Uterus (tissue), 4 donors: ENCODE measurements around the gene RNF126. TPM values are rescaled to one million over a fixed set of nuclear protein-coding genes. Genes with fewer than 3 reads are reported as not detected.

Experiments
- DNase-seq, 2 donors: peaks; one replicate each; pipeline ENCODE4 v3.0.0-alpha.2; 2019 to 2020
- H3K27ac ChIP-seq, 2 donors: fragments of 200-600 bp; sonication (generic); 1 replicate in 1 of 2; 2 replicates in 1 of 2; pipeline ENCODE4 v1.5.1; 2016 to 2018
- H3K27me3 ChIP-seq, 2 donors: fragments of 200-600 bp; sonication (generic); one replicate each; pipeline ENCODE4 v1.5.1; 2018 to 2019; ENCODE audit warnings: control low read depth in 1 of 2
- H3K36me3 ChIP-seq, 2 donors: fragments of 200-600 bp; sonication (generic); one replicate each; pipeline ENCODE4 v1.5.1; 2019; ENCODE audit warnings: control low read depth in 1 of 2
- H3K4me1 ChIP-seq, 2 donors: fragments of 200-600 bp; sonication (generic); one replicate each; pipeline ENCODE4 v1.5.1; 2018 to 2019; ENCODE audit warnings: control low read depth in 1 of 2
- H3K4me3 ChIP-seq, 2 donors: fragments of 200-600 bp; sonication (generic); 1 replicate in 1 of 2; 2 replicates in 1 of 2; pipeline ENCODE4 v1.5.1; 2018 to 2019; ENCODE audit warnings: mild to moderate bottlenecking in 1 of 2
- H3K9me3 ChIP-seq, 2 donors: fragments of 200-600 bp; sonication (generic); one replicate each; pipeline ENCODE4 v1.5.1; 2019; ENCODE audit warnings: control low read depth in 1 of 2
- POLR2A ChIP-seq, 2 donors: fragments of 450-650 bp; IDR thresholded peaks; one replicate each; pipeline ENCODE4 v1.6.1; 2016; ENCODE audit warnings: antibody characterized with exemption in 2 of 2, mild to moderate bottlenecking in 1 of 2, moderate library complexity in 1 of 2
- intact Hi-C: fragments of 100-400 bp; cut with DNase I; formaldehyde crosslinking; loops from one replicate; pipeline ENCODE4 v1.15.1; 2023; ENCODE audit warnings: low total_unique reads
- total RNA-seq, 4 donors: library from RNA; depleted of rRNA in 3 of 4; stranded (reverse); fragments of >200 nt in 3 of 4; gene quantifications; one replicate each; pipeline versions ENCODE4 v1.1.0 to v1.2.4, GENCODE V29; 2014 to 2023
- TF ChIP-seq, protein P1 (sequence below), 4 experiments: fragments of 200-600 bp in 2 of 4; fragments of 450-650 bp in 2 of 4; sonication (generic) in 2 of 4; IDR thresholded peaks; one replicate each; pipeline ENCODE4 v1.5.1; 2016 to 2019; ENCODE audit warnings: antibody characterized with exemption in 4 of 4, mild to moderate bottlenecking in 2 of 4, moderate library complexity in 1 of 4
- donor health status: DM: yes; HTN: yes; CAD: no.

The RNF126 gene
- total RNA-seq, 4 donors from 2014 or later = 9.5 to 44.3 (median 18.2) TPM

DNA sequence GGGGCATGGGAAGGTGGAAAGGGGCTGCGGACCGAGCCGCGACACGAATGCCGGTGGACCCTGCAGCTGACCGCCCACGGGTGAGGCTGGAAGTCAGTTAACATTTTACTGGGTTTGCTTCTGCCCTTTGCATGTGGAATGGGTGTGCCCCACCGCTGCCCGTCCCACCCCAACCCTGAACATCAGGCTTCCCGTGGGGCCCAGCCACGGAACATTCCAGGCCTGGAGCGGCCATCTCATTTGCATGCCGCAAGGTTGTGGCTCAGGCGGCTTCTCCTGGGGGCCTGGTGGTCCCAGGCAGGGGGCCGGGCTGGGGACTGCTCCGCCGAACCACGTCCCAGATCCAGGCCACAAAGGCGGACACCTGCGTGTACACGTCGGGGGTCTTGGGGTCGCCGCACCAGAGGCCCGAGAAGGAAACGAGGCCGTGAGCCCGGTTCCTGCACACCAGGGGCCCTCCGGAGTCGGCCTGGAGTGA lies 22.5 kb upstream of the RNF126 start:
- no peak for DNase-seq
- no peaks in the 10 kb centered on the region for H3K36me3 ChIP-seq

DNA sequence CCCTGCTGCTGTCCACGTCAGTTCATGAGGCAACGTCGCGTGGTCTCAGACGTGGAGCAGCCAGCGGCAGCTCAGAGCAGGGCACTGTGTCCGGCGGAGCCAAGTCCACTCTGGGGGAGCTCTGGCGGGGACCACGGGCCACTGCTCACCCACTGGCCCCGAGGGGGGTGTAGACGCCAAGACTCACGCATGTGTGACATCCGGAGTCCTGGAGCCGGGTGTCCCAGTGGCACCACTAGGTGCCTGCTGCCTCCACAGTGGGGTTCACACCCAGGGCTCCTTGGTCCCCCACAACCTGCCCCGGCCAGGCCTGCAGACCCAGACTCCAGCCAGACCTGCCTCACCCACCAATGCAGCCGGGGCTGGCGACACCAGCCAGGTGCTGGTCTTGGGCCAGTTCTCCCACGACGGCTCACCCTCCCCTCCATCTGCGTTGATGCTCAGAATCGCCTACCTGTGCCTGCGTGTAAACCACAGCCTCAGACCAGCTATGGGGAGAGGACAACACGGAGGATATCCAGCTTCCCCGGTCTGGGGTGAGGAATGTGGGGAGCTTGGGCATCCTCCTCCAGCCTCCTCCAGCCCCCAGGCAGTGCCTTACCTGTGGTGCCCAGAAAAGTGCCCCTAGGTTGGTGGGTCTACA lies 19.8 kb upstream of the RNF126 start:
- Histone ChIP-seq H3K27ac (no peak overlapping the region), H3K4me3 (no peak overlapping the region), H3K9me3 (no peaks in the 10 kb centered on the region), H3K36me3 (no peaks in the 10 kb centered on the region), H3K27me3 (no peaks in the 10 kb centered on the region), H3K4me1 (no peaks in the 10 kb centered on the region)
- intact Hi-C loops = no loop called here
- TF ChIP-seq, protein P1, sequence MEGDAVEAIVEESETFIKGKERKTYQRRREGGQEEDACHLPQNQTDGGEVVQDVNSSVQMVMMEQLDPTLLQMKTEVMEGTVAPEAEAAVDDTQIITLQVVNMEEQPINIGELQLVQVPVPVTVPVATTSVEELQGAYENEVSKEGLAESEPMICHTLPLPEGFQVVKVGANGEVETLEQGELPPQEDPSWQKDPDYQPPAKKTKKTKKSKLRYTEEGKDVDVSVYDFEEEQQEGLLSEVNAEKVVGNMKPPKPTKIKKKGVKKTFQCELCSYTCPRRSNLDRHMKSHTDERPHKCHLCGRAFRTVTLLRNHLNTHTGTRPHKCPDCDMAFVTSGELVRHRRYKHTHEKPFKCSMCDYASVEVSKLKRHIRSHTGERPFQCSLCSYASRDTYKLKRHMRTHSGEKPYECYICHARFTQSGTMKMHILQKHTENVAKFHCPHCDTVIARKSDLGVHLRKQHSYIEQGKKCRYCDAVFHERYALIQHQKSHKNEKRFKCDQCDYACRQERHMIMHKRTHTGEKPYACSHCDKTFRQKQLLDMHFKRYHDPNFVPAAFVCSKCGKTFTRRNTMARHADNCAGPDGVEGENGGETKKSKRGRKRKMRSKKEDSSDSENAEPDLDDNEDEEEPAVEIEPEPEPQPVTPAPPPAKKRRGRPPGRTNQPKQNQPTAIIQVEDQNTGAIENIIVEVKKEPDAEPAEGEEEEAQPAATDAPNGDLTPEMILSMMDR (IDR thresholded peaks at IDR 0.05) = no peak
- no peak for TF ChIP-seq POLR2A (IDR thresholded peaks at IDR 0.05)
- no peak for DNase-seq

More for the DNA sequence above, 22.5 kb upstream of the RNF126 start:
- intact Hi-C loops = no loop called here
- H3K9me3 ChIP-seq = no peaks in the 10 kb centered on the region
- H3K4me3 ChIP-seq = no peak overlapping the region
- H3K27me3 ChIP-seq = no peaks in the 10 kb centered on the region
- TF ChIP-seq, protein P1 (IDR thresholded peaks at IDR 0.05) = no peak
- no peak for TF ChIP-seq POLR2A (IDR thresholded peaks at IDR 0.05)
- no peak overlapping the region for H3K27ac ChIP-seq
- H3K4me1 ChIP-seq = no peaks in the 10 kb centered on the region

DNA sequence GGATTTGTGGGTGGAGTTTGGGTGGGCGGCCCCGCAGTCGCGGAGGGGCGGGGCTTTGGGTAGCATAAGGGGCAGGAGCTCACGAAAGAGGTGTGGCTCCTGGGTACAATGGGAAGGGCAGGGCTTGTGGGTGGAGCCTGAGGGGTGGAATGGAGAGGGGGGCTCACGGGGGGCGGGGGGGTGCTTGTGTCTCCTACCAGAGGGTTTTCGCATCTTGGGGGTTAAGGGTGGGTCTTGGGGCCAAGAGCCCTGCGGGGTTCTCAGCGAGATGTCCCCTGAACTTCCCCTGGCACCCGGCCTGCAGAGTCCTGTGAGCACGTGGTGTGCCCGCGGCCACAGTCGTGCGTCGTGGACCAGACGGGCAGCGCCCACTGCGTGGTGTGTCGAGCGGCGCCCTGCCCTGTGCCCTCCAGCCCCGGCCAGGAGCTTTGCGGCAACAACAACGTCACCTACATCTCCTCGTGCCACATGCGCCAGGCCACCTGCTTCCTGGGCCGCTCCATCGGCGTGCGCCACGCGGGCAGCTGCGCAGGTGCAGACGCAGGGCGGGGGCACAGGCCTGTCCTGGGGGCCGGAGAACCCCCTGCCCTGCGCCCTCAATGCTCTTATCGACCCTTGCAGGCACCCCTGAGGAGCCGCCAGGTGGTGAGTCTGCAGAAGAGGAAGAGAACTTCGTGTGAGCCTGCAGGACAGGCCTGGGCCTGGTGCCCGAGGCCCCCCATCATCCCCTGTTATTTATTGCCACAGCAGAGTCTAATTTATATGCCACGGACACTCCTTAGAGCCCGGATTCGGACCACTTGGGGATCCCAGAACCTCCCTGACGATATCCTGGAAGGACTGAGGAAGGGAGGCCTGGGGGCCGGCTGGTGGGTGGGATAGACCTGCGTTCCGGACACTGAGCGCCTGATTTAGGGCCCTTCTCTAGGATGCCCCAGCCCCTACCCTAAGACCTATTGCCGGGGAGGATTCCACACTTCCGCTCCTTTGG lies 18.3 kb upstream of the RNF126 start:
- Histone ChIP-seq H3K9me3 (no peaks in the 10 kb centered on the region), H3K27me3 (no peaks in the 10 kb centered on the region), H3K36me3 (no peaks in the 10 kb centered on the region), H3K4me1 (peaks cover 0 to 10% of the 10 kb centered on the region in 2 donors), H3K4me3 (peak overlapping the region; percentile 20 to 68), H3K27ac (peak overlapping the region; percentile 90 to 92)
- TF ChIP-seq POLR2A (IDR thresholded peaks at IDR 0.05) = no peak
- TF ChIP-seq, protein P1 (IDR thresholded peaks at IDR 0.05) = no peak
- DNase-seq = peak in 1 of 2 donors; percentile 45
- intact Hi-C loops = no loop called here

DNA sequence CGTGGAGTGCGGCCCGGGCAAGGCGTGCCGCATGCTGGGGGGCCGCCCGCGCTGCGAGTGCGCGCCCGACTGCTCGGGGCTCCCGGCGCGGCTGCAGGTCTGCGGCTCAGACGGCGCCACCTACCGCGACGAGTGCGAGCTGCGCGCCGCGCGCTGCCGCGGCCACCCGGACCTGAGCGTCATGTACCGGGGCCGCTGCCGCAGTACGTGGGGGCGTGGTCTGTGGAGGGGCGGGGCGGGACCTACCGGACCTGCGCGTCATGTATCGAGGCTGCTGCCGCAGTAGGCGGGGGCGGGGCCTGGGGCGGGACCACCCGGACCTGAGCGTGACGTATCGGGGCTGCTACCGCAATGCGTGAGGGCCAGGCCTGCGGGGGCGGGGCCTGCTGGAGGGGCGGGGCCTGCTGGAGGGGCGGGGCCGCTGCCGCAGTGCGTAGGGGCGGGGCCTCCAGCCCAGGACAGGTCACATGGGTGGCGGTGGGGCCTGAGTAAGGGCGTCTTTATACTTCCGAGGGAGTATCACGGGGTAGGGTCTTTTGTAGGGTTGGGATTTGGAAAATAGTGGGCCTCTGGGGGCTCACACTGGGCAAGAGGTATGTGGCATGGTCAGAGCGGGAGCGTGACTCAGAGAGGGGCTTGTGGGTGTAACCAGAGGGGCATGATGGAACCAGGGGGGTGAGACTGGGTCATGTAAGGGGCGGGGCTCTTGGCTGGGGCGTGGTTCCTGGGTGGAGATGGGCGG lies 17.4 kb upstream of the RNF126 start:
- peaks cover 0 to 14% of the 10 kb centered on the region in 2 donors for H3K4me1 ChIP-seq
- no peaks in the 10 kb centered on the region for H3K9me3 ChIP-seq
- intact Hi-C loops = no loop called here
- TF ChIP-seq POLR2A (IDR thresholded peaks at IDR 0.05) = peak; percentile 86 to 95
- TF ChIP-seq, protein P1 (IDR thresholded peaks at IDR 0.05) = peak in 3 of 4 experiments; percentile 65 to 77 (median 65)
- no peaks in the 10 kb centered on the region for H3K36me3 ChIP-seq
- no peaks in the 10 kb centered on the region for H3K27me3 ChIP-seq
- peak overlapping the region; percentile 90 to 92 for H3K27ac ChIP-seq
- peak overlapping the region; percentile 30 to 68 for H3K4me3 ChIP-seq
- peak; percentile 99 to 100 for DNase-seq
